Activated naive CD8-positive, alpha-beta T cell treated with anti-CD3 and anti-CD28 coated beads, Interleukin-2, amount 10 ng/mL, durations not matched to agents 7 days and 5 days (primary cell): Measurements from ENCODE around the gene RPS28. TPM values are rescaled to one million over a fixed set of nuclear protein-coding genes. Genes with fewer than 3 reads are reported as not detected.

ENCODE experiments used
- ATAC-seq: fragments of 150-1000 bp; cut with Tn5 transposase; one replicate; pipeline ENCODE4 v1.10.0; 2021; ENCODE audit warnings: low read depth, moderate library complexity
- POLR2A ChIA-PET: fragments of 350-600 bp; sonication (Branson Sonifier 250); formaldehyde crosslinking; loops from one replicate; lab custom pipeline; 2021; ENCODE audit warnings: antibody characterized with exemption; lab: Charles Lee
- DNase-seq: peaks from one replicate; pipeline ENCODE4 v3.0.0; 2021
- H3K27ac Mint-ChIP-seq: one replicate; pipeline ENCODE4 v1.8.0; 2022; ENCODE audit warnings: mild to moderate bottlenecking, mixed read lengths
- H3K27me3 Mint-ChIP-seq: one replicate; pipeline ENCODE4 v1.8.0; 2022; ENCODE audit warnings: mild to moderate bottlenecking, moderate library complexity, mixed read lengths
- H3K36me3 Mint-ChIP-seq: one replicate; pipeline ENCODE4 v1.8.0; 2021; ENCODE audit warnings: mild to moderate bottlenecking, mixed read lengths
- H3K4me1 Mint-ChIP-seq: one replicate; pipeline ENCODE4 v1.8.0; 2021; ENCODE audit warnings: mixed read lengths
- H3K4me3 Mint-ChIP-seq: one replicate; pipeline ENCODE4 v1.8.0; 2022; ENCODE audit warnings: mild to moderate bottlenecking, moderate library complexity, mixed read lengths
- H3K9me3 Mint-ChIP-seq: one replicate; pipeline ENCODE4 v1.8.0; 2021; ENCODE audit warnings: mixed read lengths
- total RNA-seq, 2 experiments: library from RNA; stranded (reverse); gene quantifications; one replicate each; pipeline ENCODE4 v1.2.3, GENCODE V29; 2021

The RPS28 gene
- total RNA-seq, 2 experiments from 2014 or later, result 1,838 to 1,917 TPM

DNA sequence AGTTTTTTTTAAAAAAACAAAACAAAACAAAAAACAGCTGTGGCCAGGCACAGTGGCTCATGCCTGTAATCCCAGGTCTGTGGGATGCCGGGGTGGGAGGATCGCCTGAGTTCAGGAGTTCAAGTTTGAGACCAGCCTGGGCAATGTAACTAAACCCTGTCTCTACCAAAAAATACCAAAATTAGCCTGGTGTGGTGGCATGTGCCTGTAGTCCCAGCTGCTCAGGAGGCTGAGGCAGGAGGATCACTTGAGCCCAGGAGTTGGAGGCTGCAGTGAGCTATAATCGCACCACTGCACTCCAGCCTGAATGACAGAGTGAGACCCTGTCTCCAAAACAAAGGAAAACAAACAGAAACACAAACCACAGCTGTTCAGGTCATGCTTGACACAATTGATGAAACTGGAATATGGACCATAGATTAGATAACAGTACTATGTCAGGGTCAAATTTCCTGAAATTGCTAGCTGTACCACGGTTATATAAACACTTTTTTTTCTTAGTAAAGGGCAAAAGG is 35.8 kb downstream of the RPS28 start:
- no peaks in the 10 kb centered on the region for H3K9me3 Mint-ChIP-seq
- no peak overlapping the region for H3K27ac Mint-ChIP-seq
- DNase-seq, result no peak
- H3K4me3 Mint-ChIP-seq, result no peak overlapping the region
- ATAC-seq, result no peak
- H3K27me3 Mint-ChIP-seq, result peaks cover 17% of the 10 kb centered on the region
- no peaks in the 10 kb centered on the region for H3K36me3 Mint-ChIP-seq
- POLR2A ChIA-PET, result interaction anchor here (1.3 kb wide), 1 partner anchor 12 kb away, joined by 3 read pairs; no protein-coding TSS in a partner anchor
- H3K4me1 Mint-ChIP-seq, result peaks cover 12% of the 10 kb centered on the region

DNA sequence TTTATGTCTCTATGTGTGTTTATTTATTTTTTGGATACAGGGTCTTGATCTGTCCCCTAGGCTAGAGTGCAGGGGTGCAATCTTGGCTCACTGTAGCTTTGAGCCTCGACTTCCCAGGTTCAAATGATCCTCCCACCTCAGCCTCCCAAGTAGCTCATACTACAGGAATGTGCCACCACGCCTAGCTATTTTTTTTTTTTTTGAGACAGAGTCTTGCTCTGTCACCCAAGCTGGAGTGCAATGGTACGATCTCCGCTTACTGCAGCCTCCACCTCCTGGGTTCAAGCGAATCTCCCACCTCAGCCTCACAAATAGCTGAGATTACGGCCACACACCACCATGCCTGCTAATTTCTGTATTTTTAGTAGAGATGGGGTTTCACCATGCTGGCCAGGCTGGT is 37.7 kb downstream of the RPS28 start:
- peaks cover 19% of the 10 kb centered on the region for H3K27me3 Mint-ChIP-seq
- POLR2A ChIA-PET, result no interaction called here
- H3K9me3 Mint-ChIP-seq, result no peaks in the 10 kb centered on the region
- ATAC-seq (no peak), DNase-seq (no peak)
- H3K27ac Mint-ChIP-seq, result no peak overlapping the region
- H3K4me1 Mint-ChIP-seq, result peaks cover 17% of the 10 kb centered on the region
- H3K36me3 Mint-ChIP-seq, result no peaks in the 10 kb centered on the region
- no peak overlapping the region for H3K4me3 Mint-ChIP-seq

DNA sequence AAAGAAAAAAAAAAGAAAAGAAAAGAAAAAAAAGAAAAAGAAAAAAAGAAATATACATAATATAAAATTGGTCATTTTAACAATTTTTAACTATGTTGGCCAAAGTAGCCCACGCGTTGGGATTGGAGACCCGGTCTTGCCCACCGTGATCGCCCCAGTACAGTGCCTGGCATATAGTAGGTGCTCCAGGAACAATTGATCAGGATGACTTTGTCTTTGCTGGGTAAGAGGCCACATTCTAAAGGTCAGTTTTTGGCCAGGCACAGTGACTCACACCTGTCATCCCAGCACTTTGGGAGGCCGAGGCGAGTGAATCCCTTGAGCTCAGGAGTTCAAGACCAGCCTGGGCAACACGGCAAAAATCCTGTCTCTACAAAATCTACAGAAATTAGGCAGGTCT is 38.9 kb downstream of the RPS28 start:
- ATAC-seq (no peak), DNase-seq (no peak)
- H3K27ac Mint-ChIP-seq, result no peak overlapping the region
- no peaks in the 10 kb centered on the region for H3K36me3 Mint-ChIP-seq
- peaks cover 17% of the 10 kb centered on the region for H3K4me1 Mint-ChIP-seq
- no peaks in the 10 kb centered on the region for H3K9me3 Mint-ChIP-seq
- H3K27me3 Mint-ChIP-seq, result peaks cover 24% of the 10 kb centered on the region
- POLR2A ChIA-PET, result interaction anchor here (0.6 kb wide), 1 partner anchor 41 kb away, joined by 9 read pairs; no protein-coding TSS in a partner anchor
- no peak overlapping the region for H3K4me3 Mint-ChIP-seq

- POLR2A ChIA-PET, result interaction anchor here (0.5 to 1.2 kb wide), 2 partner anchors 29 to 556 kb away, joined by 3 read pairs; no protein-coding TSS in a partner anchor
- H3K4me1 Mint-ChIP-seq, result peaks cover 10% of the 10 kb centered on the region
- H3K9me3 Mint-ChIP-seq, result no peaks in the 10 kb centered on the region
- no peak overlapping the region for H3K27ac Mint-ChIP-seq
- peaks cover 32% of the 10 kb centered on the region for H3K27me3 Mint-ChIP-seq
- peaks cover 2% of the 10 kb centered on the region for H3K36me3 Mint-ChIP-seq
- ATAC-seq (no peak), DNase-seq (no peak)
- H3K4me3 Mint-ChIP-seq, result peak overlapping the region; percentile 32
These were observed 40.9 kb downstream of the RPS28 start for GRCh38 chr19:8361921-8362793.

GRCh38 chr19:8363803-8364771 is 42.8 kb downstream of the RPS28 start, which contains the start of gene ANGPTL4:
Gene ANGPTL4 (plus strand): TSS chr19:8364155. CDS start chr19:8364322, 167 bp downstream.
- ATAC-seq (peak; percentile 80), DNase-seq (peak; percentile 71)
- Mint-ChIP-seq H3K36me3 (peaks cover 2% of the 10 kb centered on the region), H3K4me3 (peak within 1 kb of the TSS; percentile 87), H3K27ac (peak within 1 kb of the TSS; percentile 76), H3K9me3 (no peaks in the 10 kb centered on the region), H3K4me1 (peaks cover 13% of the 10 kb centered on the region), H3K27me3 (peaks cover 47% of the 10 kb centered on the region)
- POLR2A ChIA-PET, result interaction anchor here (0.7 to 1.0 kb wide), 3 partner anchors 30 to 321 kb away, joined by 3 to 4 read pairs (median 3); no protein-coding TSS in a partner anchor

DNA sequence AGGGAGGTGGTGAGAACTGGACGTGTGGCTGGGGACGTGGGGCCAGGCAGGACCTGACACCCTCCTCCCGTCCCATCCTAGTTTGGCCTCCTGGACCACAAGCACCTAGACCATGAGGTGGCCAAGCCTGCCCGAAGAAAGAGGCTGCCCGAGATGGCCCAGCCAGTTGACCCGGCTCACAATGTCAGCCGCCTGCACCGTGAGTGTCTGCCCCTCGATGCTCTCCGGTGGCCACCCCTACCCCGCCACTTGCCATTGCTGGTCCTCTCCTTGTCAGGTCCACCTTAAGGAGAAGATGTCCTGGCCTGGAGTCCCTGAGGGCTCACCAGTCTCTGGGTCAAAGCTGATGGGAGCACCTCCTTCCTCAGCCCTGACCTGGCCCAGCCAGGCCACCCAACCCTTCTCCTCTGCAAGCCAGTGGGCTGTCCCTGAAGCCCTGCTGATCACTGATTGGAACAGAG is 44.9 kb downstream of the RPS28 start:
- Mint-ChIP-seq H3K9me3 (no peaks in the 10 kb centered on the region), H3K4me1 (peaks cover 13% of the 10 kb centered on the region), H3K36me3 (peaks cover 2% of the 10 kb centered on the region), H3K27ac (no peak overlapping the region), H3K4me3 (no peak overlapping the region), H3K27me3 (peaks cover 47% of the 10 kb centered on the region)
- ATAC-seq (no peak), DNase-seq (no peak)
- POLR2A ChIA-PET, result interaction anchor here (1.0 kb wide), 1 partner anchor 24 kb away, joined by 4 read pairs; the partner anchor contains the start of gene RAB11B

- no peak overlapping the region for H3K4me3 Mint-ChIP-seq
- H3K36me3 Mint-ChIP-seq, result peaks cover 2% of the 10 kb centered on the region
- ATAC-seq (no peak), DNase-seq (no peak)
- POLR2A ChIA-PET, result interaction anchor here (1.0 kb wide), 1 partner anchor 24 kb away, joined by 4 read pairs; the partner anchor contains the start of gene RAB11B
- H3K27me3 Mint-ChIP-seq, result peaks cover 43% of the 10 kb centered on the region
- no peaks in the 10 kb centered on the region for H3K9me3 Mint-ChIP-seq
- H3K27ac Mint-ChIP-seq, result no peak overlapping the region
- peaks cover 11% of the 10 kb centered on the region for H3K4me1 Mint-ChIP-seq
These were observed 45.6 kb downstream of the RPS28 start for GRCh38 chr19:8366961-8367326.

- H3K4me3 Mint-ChIP-seq, result no peak overlapping the region
- no peak for ATAC-seq
- H3K4me1 Mint-ChIP-seq, result peaks cover 9% of the 10 kb centered on the region
- POLR2A ChIA-PET, result interaction anchor here (0.7 kb wide), 1 partner anchor 9 kb away, joined by 3 read pairs; no protein-coding TSS in a partner anchor
- no peak overlapping the region for H3K27ac Mint-ChIP-seq
- DNase-seq, result no peak
- H3K9me3 Mint-ChIP-seq, result no peaks in the 10 kb centered on the region
- H3K27me3 Mint-ChIP-seq, result peaks cover 41% of the 10 kb centered on the region
- peaks cover 2% of the 10 kb centered on the region for H3K36me3 Mint-ChIP-seq
These were observed 46.2 kb downstream of the RPS28 start for GRCh38 chr19:8367327-8368001.

DNA sequence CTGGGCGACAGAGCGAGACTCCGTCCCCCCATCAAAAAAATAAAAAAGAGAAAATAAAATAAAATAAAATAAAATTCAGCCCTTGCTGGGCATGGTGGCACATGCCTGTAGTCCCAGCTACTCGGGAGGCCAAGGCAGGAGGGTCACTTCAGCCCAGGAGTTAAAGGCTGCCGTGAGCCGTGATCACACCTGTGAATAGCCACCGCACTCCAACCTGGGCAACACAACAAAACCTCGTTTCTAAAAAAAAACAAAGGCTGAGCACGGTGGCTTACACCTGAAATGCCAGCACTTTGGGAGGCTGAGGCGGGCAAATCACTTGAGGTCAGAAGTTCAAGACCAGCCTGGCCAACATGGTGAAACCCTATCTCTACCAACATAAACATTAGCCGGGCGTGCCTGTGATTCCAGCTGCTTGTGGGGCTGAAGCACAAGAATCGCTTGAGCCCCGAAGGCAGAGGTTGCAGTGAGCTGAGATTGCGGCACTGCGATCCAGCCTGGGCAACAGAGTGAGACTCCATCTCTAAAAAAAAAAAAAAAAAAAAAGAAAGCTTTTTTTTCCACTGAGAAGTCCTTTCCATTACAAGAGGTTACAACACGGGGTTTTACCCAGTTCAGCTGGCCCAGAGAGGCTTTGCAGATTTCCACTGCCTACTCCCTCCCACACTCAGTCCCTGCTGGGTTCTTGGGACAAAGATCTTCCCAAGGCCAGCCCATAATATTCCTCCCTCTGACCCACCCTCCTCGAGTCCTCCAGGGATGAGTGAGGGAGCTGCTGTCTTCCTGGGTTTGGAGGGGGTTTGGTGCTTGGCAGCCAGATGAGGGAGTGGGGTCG is 49.1 kb downstream of the RPS28 start:
- Mint-ChIP-seq H3K27ac (no peak overlapping the region), H3K27me3 (peaks cover 26% of the 10 kb centered on the region), H3K9me3 (no peaks in the 10 kb centered on the region), H3K36me3 (peaks cover 2% of the 10 kb centered on the region), H3K4me1 (peaks cover 3% of the 10 kb centered on the region), H3K4me3 (no peak overlapping the region)
- DNase-seq, result no peak
- POLR2A ChIA-PET, result interaction anchor here (1.2 kb wide), 1 partner anchor 13 kb away, joined by 3 read pairs; no protein-coding TSS in a partner anchor
- ATAC-seq, result no peak

GRCh38 chr19:8371011-8371804 is 49.9 kb downstream of the RPS28 start:
- no peak overlapping the region for H3K4me3 Mint-ChIP-seq
- H3K27me3 Mint-ChIP-seq, result peaks cover 21% of the 10 kb centered on the region
- H3K36me3 Mint-ChIP-seq, result peaks cover 2% of the 10 kb centered on the region
- H3K4me1 Mint-ChIP-seq, result peaks cover 3% of the 10 kb centered on the region
- POLR2A ChIA-PET, result no interaction called here
- H3K9me3 Mint-ChIP-seq, result no peaks in the 10 kb centered on the region
- H3K27ac Mint-ChIP-seq, result no peak overlapping the region
- DNase-seq (no peak), ATAC-seq (no peak)
